ENCODE measurements around the gene ZDHHC7.

DNA sequence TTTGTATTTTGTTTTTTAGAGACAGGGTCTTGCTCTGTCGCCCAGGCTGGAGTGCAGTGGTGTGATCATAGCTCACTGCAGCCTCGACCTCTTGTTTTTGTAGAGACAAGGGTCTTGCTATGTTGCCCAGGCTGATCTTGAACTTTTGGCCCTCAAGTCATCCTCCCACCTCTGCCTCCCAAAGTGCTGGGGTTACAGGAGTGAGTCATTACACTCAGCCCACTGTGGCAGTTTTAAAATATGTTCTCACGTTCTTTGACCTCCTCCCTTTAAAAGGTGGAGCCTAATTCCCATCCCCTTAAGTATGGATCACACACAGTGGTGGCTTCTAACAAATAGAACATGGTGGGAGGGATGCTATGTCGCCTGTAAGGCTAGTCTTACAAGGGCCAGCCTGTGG, 67.7 kb downstream of the ZDHHC7 start:
- TF ChIP-seq, protein P1, sequence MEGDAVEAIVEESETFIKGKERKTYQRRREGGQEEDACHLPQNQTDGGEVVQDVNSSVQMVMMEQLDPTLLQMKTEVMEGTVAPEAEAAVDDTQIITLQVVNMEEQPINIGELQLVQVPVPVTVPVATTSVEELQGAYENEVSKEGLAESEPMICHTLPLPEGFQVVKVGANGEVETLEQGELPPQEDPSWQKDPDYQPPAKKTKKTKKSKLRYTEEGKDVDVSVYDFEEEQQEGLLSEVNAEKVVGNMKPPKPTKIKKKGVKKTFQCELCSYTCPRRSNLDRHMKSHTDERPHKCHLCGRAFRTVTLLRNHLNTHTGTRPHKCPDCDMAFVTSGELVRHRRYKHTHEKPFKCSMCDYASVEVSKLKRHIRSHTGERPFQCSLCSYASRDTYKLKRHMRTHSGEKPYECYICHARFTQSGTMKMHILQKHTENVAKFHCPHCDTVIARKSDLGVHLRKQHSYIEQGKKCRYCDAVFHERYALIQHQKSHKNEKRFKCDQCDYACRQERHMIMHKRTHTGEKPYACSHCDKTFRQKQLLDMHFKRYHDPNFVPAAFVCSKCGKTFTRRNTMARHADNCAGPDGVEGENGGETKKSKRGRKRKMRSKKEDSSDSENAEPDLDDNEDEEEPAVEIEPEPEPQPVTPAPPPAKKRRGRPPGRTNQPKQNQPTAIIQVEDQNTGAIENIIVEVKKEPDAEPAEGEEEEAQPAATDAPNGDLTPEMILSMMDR (IDR thresholded peaks at IDR 0.05), result no peak
- no peak for TF ChIP-seq POLR2A (IDR thresholded peaks at IDR 0.05)
